Measurements from ENCODE around the gene ARHGAP24. TPM values are rescaled to one million over a fixed set of nuclear protein-coding genes. Genes with fewer than 3 reads are reported as not detected.

ARHGAP24 gene
- total RNA-seq, 1 donor: 52.5 TPM

- Histone ChIP-seq H3K4me1 (ENCODE audit: insufficient read depth, low read length) (peaks cover 45% of the 10 kb centered on the region), H3K79me2 (ENCODE audit: insufficient read depth, low read length) (no peaks in the 10 kb centered on the region), H2AFZ (ENCODE audit: low read length) (no peak overlapping the region), H3K9me3 (ENCODE audit: low read depth, low read length) (no peaks in the 10 kb centered on the region), H3K4me2 (ENCODE audit: insufficient read depth, low read length) (peak overlapping the region; percentile 62), H3K4me3 (ENCODE audit: insufficient read depth, low read length) (no peak overlapping the region), H3K27me3 (ENCODE audit: insufficient read depth, low read length) (no peaks in the 10 kb centered on the region), H3K27ac (ENCODE audit: low read depth, low read length) (peak overlapping the region; percentile 80), H4K20me1 (ENCODE audit: insufficient read depth, low read length) (no peaks in the 10 kb centered on the region), H3K36me3 (ENCODE audit: insufficient read depth, low read length) (no peaks in the 10 kb centered on the region)
- DNase-seq (ENCODE audit: insufficient read length, low spot score, missing footprints): peak; percentile 14
- no peak for TF ChIP-seq CTCF (IDR thresholded peaks at IDR 0.05; ENCODE audit: extremely low read depth, low read depth, low read length)
Observed at GRCh38 chr4:86031927-86032326, 557.0 kb downstream of the ARHGAP24 start.

- H3K36me3 ChIP-seq (ENCODE audit: insufficient read depth, low read length): no peaks in the 10 kb centered on the region
- H3K4me3 ChIP-seq (ENCODE audit: insufficient read depth, low read length): peak overlapping the region; percentile 1
- no peaks in the 10 kb centered on the region for H3K9me3 ChIP-seq (ENCODE audit: low read depth, low read length)
- no peak for TF ChIP-seq CTCF (IDR thresholded peaks at IDR 0.05; ENCODE audit: extremely low read depth, low read depth, low read length)
- DNase-seq (ENCODE audit: insufficient read length, low spot score, missing footprints): peak; percentile 77
- H3K79me2 ChIP-seq (ENCODE audit: insufficient read depth, low read length): no peaks in the 10 kb centered on the region
- H3K27me3 ChIP-seq (ENCODE audit: insufficient read depth, low read length): no peaks in the 10 kb centered on the region
- peak overlapping the region; percentile 80 for H3K27ac ChIP-seq (ENCODE audit: low read depth, low read length)
- H4K20me1 ChIP-seq (ENCODE audit: insufficient read depth, low read length): no peaks in the 10 kb centered on the region
- peaks cover 50% of the 10 kb centered on the region for H3K4me1 ChIP-seq (ENCODE audit: insufficient read depth, low read length)
- peak overlapping the region; percentile 0 for H2AFZ ChIP-seq (ENCODE audit: low read length)
- H3K4me2 ChIP-seq (ENCODE audit: insufficient read depth, low read length): peak overlapping the region; percentile 62
Observed at GRCh38 chr4:86032476-86033022, 557.6 kb downstream of the ARHGAP24 start.

GRCh38 chr4:86033171-86033570, 558.2 kb downstream of the ARHGAP24 start:
- Histone ChIP-seq H4K20me1 (ENCODE audit: insufficient read depth, low read length) (no peaks in the 10 kb centered on the region), H3K9me3 (ENCODE audit: low read depth, low read length) (no peaks in the 10 kb centered on the region)

GRCh38 chr4:86034616-86035015, 559.7 kb downstream of the ARHGAP24 start:
- no peak for DNase-seq (ENCODE audit: insufficient read length, low spot score, missing footprints)
- peak overlapping the region; percentile 10 for H3K4me2 ChIP-seq (ENCODE audit: insufficient read depth, low read length)

More at GRCh38 chr4:86033171-86033570, 558.2 kb downstream of the ARHGAP24 start:
- Histone ChIP-seq H3K36me3 (ENCODE audit: insufficient read depth, low read length) (no peaks in the 10 kb centered on the region), H3K27ac (ENCODE audit: low read depth, low read length) (peak overlapping the region; percentile 80), H3K4me2 (ENCODE audit: insufficient read depth, low read length) (peak overlapping the region; percentile 62), H3K4me3 (ENCODE audit: insufficient read depth, low read length) (peak overlapping the region; percentile 10), H3K4me1 (ENCODE audit: insufficient read depth, low read length) (peaks cover 50% of the 10 kb centered on the region), H2AFZ (ENCODE audit: low read length) (peak overlapping the region; percentile 38), H3K27me3 (ENCODE audit: insufficient read depth, low read length) (no peaks in the 10 kb centered on the region), H3K79me2 (ENCODE audit: insufficient read depth, low read length) (no peaks in the 10 kb centered on the region)
- peak; percentile 6 for TF ChIP-seq CTCF (IDR thresholded peaks at IDR 0.05; ENCODE audit: extremely low read depth, low read depth, low read length)
- peak; percentile 41 for DNase-seq (ENCODE audit: insufficient read length, low spot score, missing footprints)

More at GRCh38 chr4:86034616-86035015, 559.7 kb downstream of the ARHGAP24 start:
- Histone ChIP-seq H4K20me1 (ENCODE audit: insufficient read depth, low read length) (no peaks in the 10 kb centered on the region), H3K27me3 (ENCODE audit: insufficient read depth, low read length) (no peaks in the 10 kb centered on the region), H3K27ac (ENCODE audit: low read depth, low read length) (no peak overlapping the region), H3K4me1 (ENCODE audit: insufficient read depth, low read length) (peaks cover 50% of the 10 kb centered on the region), H3K9me3 (ENCODE audit: low read depth, low read length) (no peaks in the 10 kb centered on the region), H3K36me3 (ENCODE audit: insufficient read depth, low read length) (no peaks in the 10 kb centered on the region), H3K79me2 (ENCODE audit: insufficient read depth, low read length) (no peaks in the 10 kb centered on the region), H2AFZ (ENCODE audit: low read length) (no peak overlapping the region), H3K4me3 (ENCODE audit: insufficient read depth, low read length) (no peak overlapping the region)
- TF ChIP-seq CTCF (IDR thresholded peaks at IDR 0.05; ENCODE audit: extremely low read depth, low read depth, low read length): no peak
